ENCODE data around the gene STAT3.

STAT3 gene

GRCh38 chr17:42289611-42290181, 98.5 kb downstream of the STAT3 start:
- TF ChIP-seq FOXA1 (IDR thresholded peaks at IDR 0.05) (no peak), HDGF (IDR thresholded peaks at IDR 0.05; ENCODE audit: borderline replicate concordance) (no peak), NFRKB (IDR thresholded peaks at IDR 0.05) (no peak)
- no peak for DNase-seq (ENCODE audit: extremely low spot score)
- ChIA-PET CTCF (interaction anchor here (1.8 kb wide), 1 partner anchor 67 kb away, joined by 7 read pairs; no protein-coding TSS in a partner anchor), POLR2A (no interaction called here)

- CTCF ChIA-PET, result interaction anchor here (1.8 kb wide), 1 partner anchor 67 kb away, joined by 7 read pairs; no protein-coding TSS in a partner anchor
- POLR2A ChIA-PET, result no interaction called here
- DNase-seq (ENCODE audit: extremely low spot score), result no peak
- TF ChIP-seq SP1 (IDR thresholded peaks at IDR 0.05) (no peak), BHLHE40 (IDR thresholded peaks at IDR 0.05; ENCODE audit: borderline replicate concordance) (no peak), TARDBP (IDR thresholded peaks at IDR 0.05) (no peak), L3MBTL2 (conservative IDR thresholded peaks at IDR 0.05) (no peak), HDGF (IDR thresholded peaks at IDR 0.05; ENCODE audit: borderline replicate concordance) (no peak), ZNF384 (IDR thresholded peaks at IDR 0.05) (no peak), FOXK2 (IDR thresholded peaks at IDR 0.05) (no peak)
Observed at GRCh38 chr17:42288803-42289610, 99.2 kb downstream of the STAT3 start.

GRCh38 chr17:42287977-42288802, 100.1 kb downstream of the STAT3 start, which contains the start of gene STAT5A:
Gene STAT5A (plus strand): TSS chr17:42288498. CDS start chr17:42289412, 914 bp downstream.
- DNase-seq (ENCODE audit: extremely low spot score), result no peak
- ChIA-PET CTCF (interaction anchor here (1.8 kb wide), 1 partner anchor 66 kb away, joined by 7 read pairs; no protein-coding TSS in a partner anchor), POLR2A (no interaction called here)
- no peak for TF ChIP-seq BHLHE40 (IDR thresholded peaks at IDR 0.05; ENCODE audit: borderline replicate concordance)
- no peak for TF ChIP-seq ZNF384 (IDR thresholded peaks at IDR 0.05)
- TF ChIP-seq LEF1 (IDR thresholded peaks at IDR 0.05; ENCODE audit: borderline replicate concordance), result no peak
- no peak for TF ChIP-seq CTBP1 (IDR thresholded peaks at IDR 0.05; ENCODE audit: borderline replicate concordance)
- no peak for TF ChIP-seq NFRKB (IDR thresholded peaks at IDR 0.05)
- no peak for TF ChIP-seq SP1 (IDR thresholded peaks at IDR 0.05)
- TF ChIP-seq FOXA1 (IDR thresholded peaks at IDR 0.05), result no peak
- TF ChIP-seq HDGF (IDR thresholded peaks at IDR 0.05; ENCODE audit: borderline replicate concordance), result no peak
- TF ChIP-seq ARNT (IDR thresholded peaks at IDR 0.05), result no peak
- no peak for TF ChIP-seq L3MBTL2 (conservative IDR thresholded peaks at IDR 0.05)
- no peak for TF ChIP-seq FOXM1 (IDR thresholded peaks at IDR 0.05; ENCODE audit: borderline replicate concordance)

GRCh38 chr17:42287305-42287976, 100.8 kb downstream of the STAT3 start:
- no peak for DNase-seq (ENCODE audit: extremely low spot score)
- POLR2A ChIA-PET, result no interaction called here
- TF ChIP-seq TARDBP (IDR thresholded peaks at IDR 0.05), result no peak
- TF ChIP-seq SP1 (IDR thresholded peaks at IDR 0.05), result no peak
- CTCF ChIA-PET, result interaction anchor here (0.7 kb wide), 1 partner anchor 104 kb away, joined by 6 read pairs; no protein-coding TSS in a partner anchor

- CTCF ChIA-PET, result interaction anchor here (0.6 to 0.7 kb wide), 2 partner anchors 39 to 103 kb away, joined by 3 to 6 read pairs; no protein-coding TSS in a partner anchor
- DNase-seq (ENCODE audit: extremely low spot score), result no peak
- POLR2A ChIA-PET, result interaction anchor here (0.6 to 1.5 kb wide), 2 partner anchors 9 to 11 kb away, joined by 3 to 4 read pairs; partner anchors contain the start of gene STAT5B
- TF ChIP-seq BHLHE40 (IDR thresholded peaks at IDR 0.05; ENCODE audit: borderline replicate concordance) (no peak), SUZ12 (IDR thresholded peaks at IDR 0.05) (no peak), FOXK2 (IDR thresholded peaks at IDR 0.05) (no peak), TARDBP (IDR thresholded peaks at IDR 0.05) (no peak), SP1 (IDR thresholded peaks at IDR 0.05) (no peak), L3MBTL2 (conservative IDR thresholded peaks at IDR 0.05) (no peak), FOXM1 (IDR thresholded peaks at IDR 0.05; ENCODE audit: borderline replicate concordance) (no peak), ARNT (IDR thresholded peaks at IDR 0.05) (no peak), FOXA1 (IDR thresholded peaks at IDR 0.05) (no peak), LEF1 (IDR thresholded peaks at IDR 0.05; ENCODE audit: borderline replicate concordance) (no peak), NFRKB (IDR thresholded peaks at IDR 0.05) (no peak), HDGF (IDR thresholded peaks at IDR 0.05; ENCODE audit: borderline replicate concordance) (no peak), ZNF384 (IDR thresholded peaks at IDR 0.05) (no peak), CTBP1 (IDR thresholded peaks at IDR 0.05; ENCODE audit: borderline replicate concordance) (no peak), PKNOX1 (IDR thresholded peaks at IDR 0.05) (no peak), ELF4 (IDR thresholded peaks at IDR 0.05) (no peak)
Observed at GRCh38 chr17:42286411-42287221, 101.6 kb downstream of the STAT3 start.

Data from HEK293T (cell line).